Loucy (cell line): ENCODE results near the gene FOXP1.

Source experiments
- H2AFZ ChIP-seq: fragments of 200-600 bp; sonication (generic); 2 replicates; pipeline ENCODE4 v1.6.0; 2016; ENCODE audit warnings: antibody characterized with exemption, mild to moderate bottlenecking, low read length, moderate library complexity
- H3F3A ChIP-seq: fragments of 200-600 bp; 2 replicates; pipeline ENCODE4 v1.6.0; 2016; ENCODE audit warnings: antibody characterized with exemption, low read depth, mild to moderate bottlenecking
- H3K27me3 ChIP-seq: fragments of 200-600 bp; sonication (generic); 2 replicates; pipeline ENCODE4 v1.6.1; 2014; ENCODE audit warnings: low read length, mild to moderate bottlenecking; ENCODE audit not compliant: insufficient read depth, poor library complexity, severe bottlenecking
- H3K36me3 ChIP-seq: fragments of 200-600 bp; sonication (generic); 2 replicates; pipeline ENCODE4 v1.6.1; 2016; ENCODE audit warnings: low read length; ENCODE audit not compliant: insufficient read depth
- H3K4me1 ChIP-seq: fragments of 200-600 bp; sonication (generic); 2 replicates; pipeline ENCODE4 v1.5.1; 2014; ENCODE audit warnings: low read length, mild to moderate bottlenecking; ENCODE audit not compliant: insufficient read depth, poor library complexity, severe bottlenecking
- H3K4me2 ChIP-seq: fragments of 200-600 bp; sonication (generic); 2 replicates; pipeline ENCODE4 v1.6.0; 2014; ENCODE audit warnings: antibody characterized with exemption, low read length, low read depth, mild to moderate bottlenecking; ENCODE audit not compliant: poor library complexity, severe bottlenecking
- H3K4me3 ChIP-seq: fragments of 200-600 bp; sonication (generic); 2 replicates; pipeline ENCODE4 v1.5.1; 2014; ENCODE audit warnings: low read length, mild to moderate bottlenecking, mixed read lengths; ENCODE audit not compliant: poor library complexity, severe bottlenecking
- H3K79me2 ChIP-seq: fragments of 200-600 bp; sonication (generic); 2 replicates; pipeline ENCODE4 v1.6.1; 2014; ENCODE audit warnings: low read length; ENCODE audit not compliant: insufficient read depth
- H3K9ac ChIP-seq: fragments of 200-600 bp; sonication (generic); 2 replicates; pipeline ENCODE4 v1.6.0; 2014; ENCODE audit warnings: mild to moderate bottlenecking, low read depth, low read length, moderate library complexity; ENCODE audit not compliant: poor library complexity, severe bottlenecking
- H3K9me2 ChIP-seq: fragments of 200-600 bp; sonication (generic); replicated peaks from 2 replicates; pipeline ENCODE4 v1.6.1; 2016; ENCODE audit warnings: low read depth, low read length, mixed read lengths
- H3K9me3 ChIP-seq: fragments of 200-600 bp; sonication (generic); 2 replicates; pipeline ENCODE4 v1.6.1; 2014; ENCODE audit warnings: mild to moderate bottlenecking, antibody characterized with exemption, low read length, low read depth; ENCODE audit not compliant: insufficient read depth
- H4K20me1 ChIP-seq: fragments of 200-600 bp; sonication (generic); 2 replicates; pipeline ENCODE4 v1.6.0; 2014; ENCODE audit warnings: antibody characterized with exemption, low read length, mild to moderate bottlenecking; ENCODE audit not compliant: insufficient read depth, poor library complexity, severe bottlenecking
- CTCF ChIP-seq: fragments of 200-600 bp; sonication (generic); conservative IDR thresholded peaks from 2 replicates; pipeline ENCODE4 v1.5.1; 2014; ENCODE audit warnings: mild to moderate bottlenecking, antibody characterized with exemption, low read length
- EZH2phosphoT487 ChIP-seq: fragments of 200-600 bp; IDR thresholded peaks from 2 replicates; pipeline ENCODE4 v1.6.1; 2018; ENCODE audit warnings: antibody characterized with exemption, mild to moderate bottlenecking, moderate library complexity, borderline replicate concordance

FOXP1 gene

GRCh38 chr3:71378509-71378908 lies 205.0 kb downstream of the FOXP1 start:
- peaks cover 17% of the 10 kb centered on the region; the same call in 1 of the 2 replicates for H3K79me2 ChIP-seq
- H3F3A ChIP-seq = no peaks in the 10 kb centered on the region
- no peaks in the 10 kb centered on the region for H3K4me1 ChIP-seq
- H3K4me2 ChIP-seq = no peak overlapping the region
- no peaks in the 10 kb centered on the region for H3K36me3 ChIP-seq
- H4K20me1 ChIP-seq = no peaks in the 10 kb centered on the region
- no peak overlapping the region for H3K4me3 ChIP-seq
- no peaks in the 10 kb centered on the region for H3K9me2 ChIP-seq
- no peaks in the 10 kb centered on the region for H3K27me3 ChIP-seq
- TF ChIP-seq EZH2phosphoT487 (no peak), CTCF (no peak)
- no peak overlapping the region for H2AFZ ChIP-seq
- no peak overlapping the region for H3K9ac ChIP-seq
- H3K9me3 ChIP-seq = no peaks in the 10 kb centered on the region

- no peak overlapping the region for H3K4me2 ChIP-seq
- peaks cover 18% of the 10 kb centered on the region; the same call in 1 of the 2 replicates for H3K79me2 ChIP-seq
These were observed 206.6 kb downstream of the FOXP1 start for GRCh38 chr3:71376911-71377310.

GRCh38 chr3:71376503-71376902 lies 207.0 kb downstream of the FOXP1 start:
- TF ChIP-seq CTCF (no peak), EZH2phosphoT487 (no peak)
- H3K4me2 ChIP-seq = no peak overlapping the region

More at GRCh38 chr3:71376911-71377310, 206.6 kb downstream of the FOXP1 start:
- no peak overlapping the region for H3K4me3 ChIP-seq
- H3K4me1 ChIP-seq = no peaks in the 10 kb centered on the region
- H3K36me3 ChIP-seq = no peaks in the 10 kb centered on the region
- no peak overlapping the region for H3K9ac ChIP-seq
- no peaks in the 10 kb centered on the region for H4K20me1 ChIP-seq
- no peak overlapping the region for H2AFZ ChIP-seq
- no peaks in the 10 kb centered on the region for H3K9me2 ChIP-seq
- TF ChIP-seq EZH2phosphoT487 = no peak
- TF ChIP-seq CTCF = no peak
- H3K9me3 ChIP-seq = no peaks in the 10 kb centered on the region
- H3K27me3 ChIP-seq = no peaks in the 10 kb centered on the region
- no peaks in the 10 kb centered on the region for H3F3A ChIP-seq

More at GRCh38 chr3:71376503-71376902, 207.0 kb downstream of the FOXP1 start:
- Histone ChIP-seq H3K36me3 (no peaks in the 10 kb centered on the region), H3K9me2 (no peaks in the 10 kb centered on the region), H3F3A (no peaks in the 10 kb centered on the region), H3K4me3 (no peak overlapping the region), H3K79me2 (peaks cover 14% of the 10 kb centered on the region; the same call in 1 of the 2 replicates), H3K9ac (no peak overlapping the region), H3K4me1 (no peaks in the 10 kb centered on the region), H4K20me1 (no peaks in the 10 kb centered on the region), H3K9me3 (no peaks in the 10 kb centered on the region), H2AFZ (no peak overlapping the region), H3K27me3 (no peaks in the 10 kb centered on the region)
